Calu3 (cell line): ENCODE data around the gene EXOC6B. TPM values are rescaled to one million over a fixed set of nuclear protein-coding genes. Genes with fewer than 3 reads are reported as not detected.

Experiments used
- BruUV-seq: library from RNA; stranded (reverse); fragments of 400-500 nt; replicated peaks from 2 replicates; lab custom pipeline; 2021; lab: Mats Ljungman, UMichigan
- CTCF ChIA-PET: fragments of 300-600 bp; sonication (Branson Sonifier 250); formaldehyde crosslinking; loops from one replicate; lab custom pipeline; 2022; ENCODE audit warnings: antibody characterized with exemption; lab: Charles Lee
- DNase-seq: peaks from one replicate; pipeline ENCODE4 v3.0.0; 2022
- H3K27ac Mint-ChIP-seq: one replicate; pipeline ENCODE4 v1.8.0; 2022; ENCODE audit warnings: mixed read lengths; ENCODE audit not compliant: unreplicated experiment
- H3K27me3 Mint-ChIP-seq: one replicate; pipeline ENCODE4 v1.8.0; 2022; ENCODE audit warnings: mixed read lengths; ENCODE audit not compliant: unreplicated experiment
- H3K36me3 Mint-ChIP-seq: one replicate; pipeline ENCODE4 v1.8.0; 2022; ENCODE audit warnings: mild to moderate bottlenecking, moderate library complexity, mixed read lengths; ENCODE audit not compliant: insufficient read depth, unreplicated experiment
- H3K4me1 Mint-ChIP-seq: one replicate; pipeline ENCODE4 v1.8.0; 2022; ENCODE audit warnings: mild to moderate bottlenecking, low read depth, mixed read lengths; ENCODE audit not compliant: unreplicated experiment
- H3K4me3 Mint-ChIP-seq: one replicate; pipeline ENCODE4 v1.8.0; 2022; ENCODE audit warnings: mild to moderate bottlenecking, low read depth, moderate library complexity, mixed read lengths; ENCODE audit not compliant: unreplicated experiment
- H3K9me3 Mint-ChIP-seq: one replicate; pipeline ENCODE4 v1.8.0; 2022; ENCODE audit warnings: low read depth, mixed read lengths; ENCODE audit not compliant: unreplicated experiment
- CTCF ChIP-seq: fragments of 200-600 bp; IDR thresholded peaks from one replicate; pipeline ENCODE4 v1.8.0; 2022; ENCODE audit warnings: antibody characterized with exemption; ENCODE audit not compliant: unreplicated experiment
- intact Hi-C: fragments of 100-400 bp; cut with micrococcal nuclease; formaldehyde crosslinking; loops from one replicate; pipeline ENCODE4 v1.10.0; 2022; ENCODE audit not compliant: unreplicated experiment
- total RNA-seq: library from RNA; stranded (reverse); gene quantifications from 2 replicates; pipeline ENCODE4 v1.2.3, GENCODE V29; 2022

Gene EXOC6B
- total RNA-seq, 1 experiment from 2014 or later = 26.6 TPM

- H3K27ac Mint-ChIP-seq = no peak overlapping the region
- no peaks in the 10 kb centered on the region for H3K9me3 Mint-ChIP-seq
- no peaks in the 10 kb centered on the region for H3K36me3 Mint-ChIP-seq
- CTCF ChIA-PET = no interaction called here
- no TSS peak for BruUV-seq
- no peak overlapping the region for H3K4me3 Mint-ChIP-seq
- DNase-seq = no peak
- no peaks in the 10 kb centered on the region for H3K4me1 Mint-ChIP-seq
- TF ChIP-seq CTCF = no peak
- H3K27me3 Mint-ChIP-seq = no peaks in the 10 kb centered on the region
- intact Hi-C loops = loop anchor here (10.0 kb wide), 1 partner anchor 208 kb away; no protein-coding TSS in a partner anchor
Observed at GRCh38 chr2:72572501-72572900, 253.3 kb downstream of the EXOC6B start.

GRCh38 chr2:72570413-72570812, 255.4 kb downstream of the EXOC6B start:
- CTCF ChIA-PET = no interaction called here
- Mint-ChIP-seq H3K4me3 (no peak overlapping the region), H3K4me1 (no peaks in the 10 kb centered on the region), H3K9me3 (no peaks in the 10 kb centered on the region), H3K27me3 (no peaks in the 10 kb centered on the region), H3K36me3 (no peaks in the 10 kb centered on the region), H3K27ac (no peak overlapping the region)
- no peak for DNase-seq
- BruUV-seq = no TSS peak
- intact Hi-C loops = loop anchor here (10.0 kb wide), 1 partner anchor 206 kb away; no protein-coding TSS in a partner anchor
- TF ChIP-seq CTCF = no peak

GRCh38 chr2:72562451-72563153, 263.2 kb downstream of the EXOC6B start:
- BruUV-seq = no TSS peak
- no peak overlapping the region for H3K27ac Mint-ChIP-seq
- TF ChIP-seq CTCF = no peak
- H3K9me3 Mint-ChIP-seq = no peaks in the 10 kb centered on the region
- CTCF ChIA-PET = interaction anchor here (1.2 to 1.6 kb wide), 2 partner anchors 9 to 45 kb away, joined by 3 to 5 read pairs; no protein-coding TSS in a partner anchor
- intact Hi-C loops = no loop called here
- peaks cover 26% of the 10 kb centered on the region for H3K4me1 Mint-ChIP-seq
- no peaks in the 10 kb centered on the region for H3K27me3 Mint-ChIP-seq
- no peak for DNase-seq
- no peaks in the 10 kb centered on the region for H3K36me3 Mint-ChIP-seq
- H3K4me3 Mint-ChIP-seq = no peak overlapping the region

GRCh38 chr2:72561621-72562318, 264.1 kb downstream of the EXOC6B start:
- intact Hi-C loops = no loop called here
- Mint-ChIP-seq H3K27me3 (no peaks in the 10 kb centered on the region), H3K4me1 (peaks cover 26% of the 10 kb centered on the region), H3K9me3 (no peaks in the 10 kb centered on the region), H3K36me3 (no peaks in the 10 kb centered on the region), H3K4me3 (no peak overlapping the region), H3K27ac (no peak overlapping the region)
- BruUV-seq = no TSS peak
- no peak for DNase-seq
- CTCF ChIA-PET = interaction anchor here (1.2 to 1.6 kb wide), 2 partner anchors 10 to 44 kb away, joined by 3 to 5 read pairs; no protein-coding TSS in a partner anchor
- no peak for TF ChIP-seq CTCF
